Mesenchymal stem cell (in vitro differentiated cells and primary cell): ENCODE results near the gene FOXC1.

Experiments used
- DNase-seq: peaks from one replicate; pipeline ENCODE4 v3.0.0-alpha.2; 2013
- H2AFZ ChIP-seq: one replicate; pipeline ENCODE4 v1.6.1; 2013; ENCODE audit warnings: low read depth, mild to moderate bottlenecking, control low read depth, inconsistent platforms, low read length, moderate library complexity
- H2AK5ac ChIP-seq: 2 replicates; pipeline ENCODE4 v1.6.1; 2013; ENCODE audit warnings: low read length, moderate library complexity, mild to moderate bottlenecking, inconsistent platforms; ENCODE audit not compliant: severe bottlenecking
- H2BK120ac ChIP-seq: one replicate; pipeline ENCODE4 v1.6.1; 2013; ENCODE audit warnings: low read depth, mild to moderate bottlenecking, inconsistent platforms, low read length, moderate library complexity
- H2BK12ac ChIP-seq, 2 experiments: one replicate each; pipeline ENCODE4 v1.6.1; 2013; ENCODE audit warnings: inconsistent platforms in 2 of 2, low read length in 2 of 2, mild to moderate bottlenecking in 2 of 2, moderate library complexity in 2 of 2, control low read depth in 1 of 2
- H2BK15ac ChIP-seq: one replicate; pipeline ENCODE4 v1.6.1; 2013; ENCODE audit warnings: mild to moderate bottlenecking, low read depth, inconsistent platforms; ENCODE audit not compliant: poor library complexity, severe bottlenecking
- H2BK5ac ChIP-seq: 2 replicates; pipeline ENCODE4 v1.6.1; 2013; ENCODE audit warnings: low read depth, mild to moderate bottlenecking, low read length, control low read depth, inconsistent platforms; ENCODE audit not compliant: poor library complexity, severe bottlenecking
- H3K14ac ChIP-seq, 2 experiments: one replicate each; pipeline ENCODE4 v1.6.1; 2013; ENCODE audit warnings: inconsistent platforms in 2 of 2, low read length in 2 of 2, control low read depth in 1 of 2, mild to moderate bottlenecking in 1 of 2, moderate library complexity in 1 of 2
- H3K18ac ChIP-seq, 2 experiments: one replicate each; pipeline ENCODE4 v1.6.1; 2013; ENCODE audit warnings: inconsistent platforms in 2 of 2, low read length in 2 of 2, control low read depth in 1 of 2, low read depth in 1 of 2, mild to moderate bottlenecking in 1 of 2
- H3K23ac ChIP-seq, 2 experiments: one replicate each; pipeline ENCODE4 v1.6.1; 2013; ENCODE audit warnings: inconsistent platforms in 2 of 2, low read length in 2 of 2, mild to moderate bottlenecking in 2 of 2, moderate library complexity in 2 of 2, control low read depth in 1 of 2
- H3K27ac ChIP-seq: 2 replicates; pipeline ENCODE4 v1.5.1; 2013; ENCODE audit warnings: mild to moderate bottlenecking, moderate library complexity, low read length, control low read depth, inconsistent platforms; ENCODE audit not compliant: poor library complexity, severe bottlenecking
- H3K27me3 ChIP-seq, 2 experiments: 2 replicates each; pipeline versions ENCODE4 v1.6.1 to v1.7.0; 2013; ENCODE audit warnings: low read length in 2 of 2, mild to moderate bottlenecking in 2 of 2, moderate library complexity in 2 of 2, control low read depth in 1 of 2, inconsistent platforms in 1 of 2; ENCODE audit not compliant: control insufficient read depth in 1 of 2, insufficient read depth in 1 of 2
- H3K36me3 ChIP-seq, 2 experiments: 2 replicates each; pipeline versions ENCODE4 v1.6.1 to v1.7.0; 2013; ENCODE audit warnings: low read length in 2 of 2, control low read depth in 1 of 2, inconsistent platforms in 1 of 2, low read depth in 1 of 2, mild to moderate bottlenecking in 1 of 2; ENCODE audit not compliant: insufficient read depth in 2 of 2, control insufficient read depth in 1 of 2
- H3K4ac ChIP-seq, 2 experiments: one replicate each; pipeline ENCODE4 v1.6.1; 2013; ENCODE audit warnings: inconsistent platforms in 2 of 2, low read length in 2 of 2, mild to moderate bottlenecking in 2 of 2, moderate library complexity in 2 of 2, control low read depth in 1 of 2, low read depth in 1 of 2
- H3K4me1 ChIP-seq: 2 replicates; pipeline ENCODE4 v1.6.1; 2013; ENCODE audit warnings: low read depth, low read length, control low read depth; ENCODE audit not compliant: control insufficient read depth, insufficient read depth
- H3K4me2 ChIP-seq: 2 replicates; pipeline ENCODE4 v1.6.1; 2013; ENCODE audit warnings: low read length, mild to moderate bottlenecking, inconsistent platforms; ENCODE audit not compliant: poor library complexity, severe bottlenecking
- H3K4me3 ChIP-seq, 2 experiments: 2 replicates each; pipeline versions ENCODE4 v1.5.1 to v1.7.0; 2013; ENCODE audit warnings: low read length in 2 of 2, mild to moderate bottlenecking in 2 of 2, control low read depth in 1 of 2, low read depth in 1 of 2; ENCODE audit not compliant: insufficient read depth in 1 of 2
- H3K79me1 ChIP-seq: replicated peaks from 2 replicates; pipeline ENCODE4 v1.6.1; 2013; ENCODE audit warnings: mild to moderate bottlenecking, control low read depth, low read length, inconsistent platforms; ENCODE audit not compliant: poor library complexity, severe bottlenecking
- H3K9ac ChIP-seq: 2 replicates; pipeline ENCODE4 v1.7.0; 2013; ENCODE audit warnings: mild to moderate bottlenecking, low read length, moderate library complexity
- H3K9me3 ChIP-seq: 2 replicates; pipeline ENCODE4 v1.7.0; 2013; ENCODE audit warnings: mild to moderate bottlenecking, low read length; ENCODE audit not compliant: control insufficient read depth
- H4K8ac ChIP-seq: one replicate; pipeline ENCODE4 v1.6.1; 2013; ENCODE audit warnings: inconsistent platforms, mild to moderate bottlenecking, low read length, moderate library complexity
- H4K91ac ChIP-seq: one replicate; pipeline ENCODE4 v1.6.1; 2013; ENCODE audit warnings: mild to moderate bottlenecking, low read length, inconsistent platforms
- WGBS: methylation state at CpG from one replicate; pipeline ENCODE4 v1.1.7; 2013; ENCODE audit warnings: mixed read lengths; 5-methylcytosine and 5-hydroxymethylcytosine counted together

FOXC1 gene

GRCh38 chr6:1645466-1646185, 35.9 kb downstream of the FOXC1 start:
- H2AFZ ChIP-seq: no peak overlapping the region
- no peaks in the 10 kb centered on the region for H3K4me1 ChIP-seq
- peaks cover 0 to 6% of the 10 kb centered on the region in 2 experiments for H3K36me3 ChIP-seq
- no peak for DNase-seq
- H3K79me1 ChIP-seq: no peaks in the 10 kb centered on the region
- H3K27me3 ChIP-seq: no peaks in the 10 kb centered on the region
- WGBS: 90% methylated on average over 14 of the region's 14 CpGs
- no peak overlapping the region for H2BK12ac ChIP-seq
- H4K91ac ChIP-seq: no peak overlapping the region
- no peak overlapping the region for H2BK5ac ChIP-seq
- H2BK120ac ChIP-seq: no peak overlapping the region
- no peak overlapping the region for H3K23ac ChIP-seq
- no peak overlapping the region for H3K4ac ChIP-seq
- no peak overlapping the region for H3K18ac ChIP-seq
- no peak overlapping the region for H2AK5ac ChIP-seq
- no peak overlapping the region for H3K4me3 ChIP-seq
- peaks cover 3% of the 10 kb centered on the region for H3K9me3 ChIP-seq
- H4K8ac ChIP-seq: no peak overlapping the region
- H3K27ac ChIP-seq: no peak overlapping the region
- H3K9ac ChIP-seq: no peak overlapping the region
- no peak overlapping the region for H3K4me2 ChIP-seq
- H2BK15ac ChIP-seq: no peak overlapping the region
- no peak overlapping the region for H3K14ac ChIP-seq

- Histone ChIP-seq H2AFZ (no peak overlapping the region), H3K23ac (no peak overlapping the region), H4K91ac (no peak overlapping the region), H3K4ac (no peak overlapping the region), H2BK5ac (no peak overlapping the region), H2BK120ac (no peak overlapping the region), H3K36me3 (peaks cover 0 to 11% of the 10 kb centered on the region in 2 experiments), H3K9me3 (peaks cover 3% of the 10 kb centered on the region), H3K4me2 (no peak overlapping the region), H3K18ac (no peak overlapping the region), H2BK12ac (no peak overlapping the region), H3K27ac (no peak overlapping the region), H2AK5ac (no peak overlapping the region), H3K14ac (no peak overlapping the region), H3K4me1 (no peaks in the 10 kb centered on the region), H3K27me3 (no peaks in the 10 kb centered on the region), H3K4me3 (no peak overlapping the region), H3K9ac (no peak overlapping the region), H3K79me1 (no peaks in the 10 kb centered on the region), H2BK15ac (no peak overlapping the region), H4K8ac (no peak overlapping the region)
- no peak for DNase-seq
- WGBS: 95% methylated on average over 2 of the region's 3 CpGs
These were observed 41.6 kb downstream of the FOXC1 start for GRCh38 chr6:1651362-1651761.

DNA sequence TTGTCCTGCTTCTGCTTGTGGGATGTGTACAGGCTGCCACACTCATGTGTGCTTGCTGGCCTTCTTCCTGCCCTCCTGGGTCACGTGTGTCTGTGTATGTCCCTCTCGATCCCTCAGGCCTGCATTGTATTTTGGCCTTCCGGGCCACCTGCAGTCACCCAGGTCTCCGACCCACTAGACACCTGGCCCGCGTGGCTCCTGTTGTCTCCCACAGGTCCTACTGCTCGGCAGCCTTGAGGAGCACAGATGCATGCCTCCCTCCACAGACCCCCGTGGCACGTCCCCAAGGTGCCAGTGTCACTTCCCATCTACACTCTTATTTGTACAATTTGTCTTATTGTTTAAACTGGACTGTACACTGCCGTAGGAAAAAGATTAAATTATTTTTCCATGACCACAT, 43.1 kb downstream of the FOXC1 start:
- H2BK12ac ChIP-seq: no peak overlapping the region
- H3K23ac ChIP-seq: peak overlapping the region in 1 of 2 experiments; percentile 23
- H4K91ac ChIP-seq: no peak overlapping the region
- H3K14ac ChIP-seq: peak overlapping the region in 1 of 2 experiments; percentile 18
- no peak overlapping the region for H3K4me2 ChIP-seq
- 88% methylated on average over 10 of the region's 10 CpGs for WGBS
- H2AK5ac ChIP-seq: no peak overlapping the region
- no peak overlapping the region for H3K9ac ChIP-seq
- H2BK5ac ChIP-seq: no peak overlapping the region
- H3K9me3 ChIP-seq: no peaks in the 10 kb centered on the region
- H2BK15ac ChIP-seq: no peak overlapping the region
- no peak for DNase-seq
- peaks cover 0 to 4% of the 10 kb centered on the region in 2 experiments for H3K36me3 ChIP-seq
- H3K18ac ChIP-seq: no peak overlapping the region
- H3K27me3 ChIP-seq: no peaks in the 10 kb centered on the region
- peaks cover 8% of the 10 kb centered on the region for H3K4me1 ChIP-seq
- no peak overlapping the region for H2AFZ ChIP-seq
- H3K4ac ChIP-seq: no peak overlapping the region
- no peak overlapping the region for H3K27ac ChIP-seq
- no peak overlapping the region for H4K8ac ChIP-seq
- H3K79me1 ChIP-seq: no peaks in the 10 kb centered on the region
- H3K4me3 ChIP-seq: no peak overlapping the region
- no peak overlapping the region for H2BK120ac ChIP-seq

DNA sequence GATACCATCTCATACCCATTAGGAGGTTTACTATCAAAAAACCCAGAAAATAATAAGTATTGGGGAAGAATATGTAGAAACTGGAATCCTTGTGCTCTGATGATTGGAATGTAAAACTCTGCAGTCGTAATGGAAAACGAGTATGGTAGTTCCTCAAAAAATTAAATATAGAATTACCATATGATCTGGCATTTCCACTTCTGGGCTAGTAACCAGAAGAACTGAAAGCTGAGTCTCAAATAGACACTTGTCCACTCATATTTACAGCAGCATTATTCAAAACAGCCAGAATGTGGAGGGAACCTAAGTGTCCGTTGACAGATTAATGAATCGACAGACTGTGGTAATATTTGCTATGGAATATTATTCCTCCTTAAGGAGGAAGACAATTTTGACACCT, 44.3 kb downstream of the FOXC1 start:
- Histone ChIP-seq H2BK120ac (no peak overlapping the region), H3K9me3 (no peaks in the 10 kb centered on the region), H4K91ac (no peak overlapping the region), H3K79me1 (no peaks in the 10 kb centered on the region), H2AK5ac (no peak overlapping the region), H3K4me1 (peaks cover 8% of the 10 kb centered on the region), H2BK12ac (no peak overlapping the region), H3K14ac (no peak overlapping the region), H3K27ac (no peak overlapping the region), H3K18ac (no peak overlapping the region), H3K27me3 (no peaks in the 10 kb centered on the region), H2AFZ (no peak overlapping the region), H3K4me3 (no peak overlapping the region), H3K36me3 (peaks cover 0 to 4% of the 10 kb centered on the region in 2 experiments), H3K9ac (no peak overlapping the region), H3K4me2 (no peak overlapping the region), H2BK15ac (no peak overlapping the region), H3K23ac (no peak overlapping the region), H3K4ac (no peak overlapping the region), H2BK5ac (no peak overlapping the region), H4K8ac (no peak overlapping the region)
- DNase-seq: no peak
- WGBS: 92% methylated on average over 2 of the region's 4 CpGs
